Breast epithelium (tissue), 4 donors: ENCODE measurements around the gene ANKMY1. TPM values are rescaled to one million over a fixed set of nuclear protein-coding genes. Genes with fewer than 3 reads are reported as not detected.

ENCODE experiments used
- DNase-seq, 2 donors: peaks; one replicate each; pipeline ENCODE4 v3.0.0-alpha.2; 2019; ENCODE audit warnings: low spot score in 2 of 2
- H3K27ac ChIP-seq, 2 donors: fragments of 200-600 bp; sonication (generic) in 1 of 2; one replicate each; pipeline ENCODE4 v1.5.1; 2016 to 2019; ENCODE audit warnings: mild to moderate bottlenecking in 1 of 2
- H3K27me3 ChIP-seq, 2 donors: fragments of 200-600 bp; sonication (generic) in 1 of 2; one replicate each; pipeline versions ENCODE4 v1.5.1 to v1.6.0; 2017 to 2019; ENCODE audit warnings: control low read depth in 1 of 2, mild to moderate bottlenecking in 1 of 2
- H3K36me3 ChIP-seq: fragments of 200-600 bp; one replicate; pipeline ENCODE4 v1.5.1; 2019
- H3K4me1 ChIP-seq, 2 donors: fragments of 200-600 bp; sonication (generic); one replicate each; pipeline ENCODE4 v1.5.1; 2016 to 2019; ENCODE audit warnings: control low read depth in 1 of 2
- H3K4me3 ChIP-seq, 3 donors: fragments of 200-600 bp; sonication (generic); 1 replicate in 2 of 3; 2 replicates in 1 of 3; pipeline ENCODE4 v1.5.1; 2016 to 2019; ENCODE audit warnings: mild to moderate bottlenecking in 3 of 3, moderate library complexity in 2 of 3
- H3K9me3 ChIP-seq, 2 donors: fragments of 200-600 bp; sonication (generic) in 1 of 2; one replicate each; pipeline ENCODE4 v1.5.1; 2016 to 2019; ENCODE audit warnings: control low read depth in 1 of 2
- POLR2A ChIP-seq: fragments of 450-650 bp; IDR thresholded peaks from one replicate; pipeline ENCODE4 v1.6.1; 2016; ENCODE audit warnings: antibody characterized with exemption, mild to moderate bottlenecking, moderate library complexity
- POLR2AphosphoS5 ChIP-seq, 3 donors: sonication (generic); formaldehyde crosslinking; IDR thresholded peaks; one replicate each; pipeline ENCODE4 v1.6.1; 2017; ENCODE audit warnings: antibody characterized with exemption in 3 of 3
- intact Hi-C: fragments of 100-400 bp; cut with DNase I; formaldehyde crosslinking; loops from one replicate; pipeline ENCODE4 v1.15.1; 2023; ENCODE audit warnings: low total_unique reads
- total RNA-seq, 3 donors: library from RNA; depleted of rRNA; stranded (reverse); fragments of >200 nt; gene quantifications; one replicate each; pipeline ENCODE4 v1.1.0, GENCODE V29; 2016
- TF ChIP-seq, protein P1 (sequence below), 3 donors: fragments of 450-650 bp; IDR thresholded peaks; one replicate each; pipeline ENCODE4 v1.5.1; 2016 to 2017; ENCODE audit warnings: antibody characterized with exemption in 3 of 3, mild to moderate bottlenecking in 3 of 3, moderate library complexity in 3 of 3

The ANKMY1 gene
- total RNA-seq, 3 donors from 2014 or later: 13.0 to 32.8 (median 19.0) TPM

- H3K4me1 ChIP-seq: peaks cover 0 to 12% of the 10 kb centered on the region in 2 donors
- no peak overlapping the region for H3K4me3 ChIP-seq
- no peaks in the 10 kb centered on the region for H3K36me3 ChIP-seq
- H3K9me3 ChIP-seq: no peaks in the 10 kb centered on the region
- DNase-seq: no peak
- intact Hi-C loops: loop anchor here (5.0 kb wide), 1 partner anchor 1976 kb away; no protein-coding TSS in a partner anchor
- TF ChIP-seq POLR2AphosphoS5 (IDR thresholded peaks at IDR 0.05) (no peak), POLR2A (no peak)
- TF ChIP-seq, protein P1, sequence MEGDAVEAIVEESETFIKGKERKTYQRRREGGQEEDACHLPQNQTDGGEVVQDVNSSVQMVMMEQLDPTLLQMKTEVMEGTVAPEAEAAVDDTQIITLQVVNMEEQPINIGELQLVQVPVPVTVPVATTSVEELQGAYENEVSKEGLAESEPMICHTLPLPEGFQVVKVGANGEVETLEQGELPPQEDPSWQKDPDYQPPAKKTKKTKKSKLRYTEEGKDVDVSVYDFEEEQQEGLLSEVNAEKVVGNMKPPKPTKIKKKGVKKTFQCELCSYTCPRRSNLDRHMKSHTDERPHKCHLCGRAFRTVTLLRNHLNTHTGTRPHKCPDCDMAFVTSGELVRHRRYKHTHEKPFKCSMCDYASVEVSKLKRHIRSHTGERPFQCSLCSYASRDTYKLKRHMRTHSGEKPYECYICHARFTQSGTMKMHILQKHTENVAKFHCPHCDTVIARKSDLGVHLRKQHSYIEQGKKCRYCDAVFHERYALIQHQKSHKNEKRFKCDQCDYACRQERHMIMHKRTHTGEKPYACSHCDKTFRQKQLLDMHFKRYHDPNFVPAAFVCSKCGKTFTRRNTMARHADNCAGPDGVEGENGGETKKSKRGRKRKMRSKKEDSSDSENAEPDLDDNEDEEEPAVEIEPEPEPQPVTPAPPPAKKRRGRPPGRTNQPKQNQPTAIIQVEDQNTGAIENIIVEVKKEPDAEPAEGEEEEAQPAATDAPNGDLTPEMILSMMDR (IDR thresholded peaks at IDR 0.05): no peak
- H3K27ac ChIP-seq: no peak overlapping the region
- H3K27me3 ChIP-seq: no peaks in the 10 kb centered on the region
Observed at GRCh38 chr2:240573516-240574385, 16.0 kb upstream of the ANKMY1 start.

- Histone ChIP-seq H3K4me1 (peaks cover 0 to 12% of the 10 kb centered on the region in 2 donors), H3K36me3 (no peaks in the 10 kb centered on the region), H3K27me3 (no peaks in the 10 kb centered on the region), H3K27ac (no peak overlapping the region), H3K9me3 (no peaks in the 10 kb centered on the region), H3K4me3 (no peak overlapping the region)
- intact Hi-C loops: loop anchor here (5.0 kb wide), 1 partner anchor 1976 kb away; no protein-coding TSS in a partner anchor
- no peak for DNase-seq
- TF ChIP-seq POLR2A (no peak), POLR2AphosphoS5 (IDR thresholded peaks at IDR 0.05) (no peak)
Observed at GRCh38 chr2:240573071-240573515, 15.3 kb upstream of the ANKMY1 start.

GRCh38 chr2:240572141-240573031 is 14.6 kb upstream of the ANKMY1 start:
- Histone ChIP-seq H3K9me3 (no peaks in the 10 kb centered on the region), H3K27me3 (no peaks in the 10 kb centered on the region), H3K4me1 (peaks cover under 1 to 15% of the 10 kb centered on the region in 2 donors), H3K4me3 (no peak overlapping the region), H3K36me3 (no peaks in the 10 kb centered on the region), H3K27ac (no peak overlapping the region)
- intact Hi-C loops: loop anchor here (5.0 kb wide), 1 partner anchor 1975 kb away; no protein-coding TSS in a partner anchor
- no peak for DNase-seq
- no peak for TF ChIP-seq POLR2A
- no peak for TF ChIP-seq POLR2AphosphoS5 (IDR thresholded peaks at IDR 0.05)
- TF ChIP-seq, protein P1 (IDR thresholded peaks at IDR 0.05): no peak

DNA sequence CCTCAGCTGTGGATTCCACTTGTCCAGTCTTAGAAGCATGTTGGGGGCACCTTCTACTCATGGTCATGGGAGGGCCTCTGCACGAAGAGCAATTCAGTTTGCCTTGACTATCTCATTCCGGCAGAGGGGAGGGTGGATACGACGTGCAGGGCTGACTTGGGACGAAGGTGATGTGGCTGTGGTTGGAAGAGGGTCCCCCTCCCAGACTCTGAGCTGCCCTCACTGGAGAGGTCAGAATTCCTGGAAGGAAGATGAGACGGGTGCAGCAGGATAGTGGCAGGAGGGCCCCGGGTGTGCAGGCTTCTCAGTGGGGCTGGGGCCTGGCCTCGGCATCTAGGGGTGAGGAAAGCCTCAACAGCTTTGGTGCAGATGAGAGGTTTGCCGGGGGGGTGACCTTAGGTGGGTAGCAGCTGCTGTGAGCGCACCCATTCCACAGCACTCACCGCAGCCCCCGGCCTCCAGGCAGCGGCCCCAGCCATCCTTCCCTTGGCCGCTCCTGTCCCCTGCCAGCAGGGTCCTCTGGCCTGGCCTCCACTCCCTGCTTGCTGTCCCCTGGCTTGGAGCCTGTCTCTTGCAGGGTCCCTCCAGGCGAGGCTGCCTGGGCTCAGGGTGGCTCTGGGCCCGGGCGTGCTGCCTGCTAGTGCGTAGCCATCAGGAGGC is 13.7 kb upstream of the ANKMY1 start:
- Histone ChIP-seq H3K36me3 (no peaks in the 10 kb centered on the region), H3K27ac (no peak overlapping the region), H3K27me3 (no peaks in the 10 kb centered on the region), H3K9me3 (no peaks in the 10 kb centered on the region), H3K4me1 (peaks cover 7 to 23% of the 10 kb centered on the region in 2 donors), H3K4me3 (no peak overlapping the region)
- no peak for TF ChIP-seq POLR2A
- TF ChIP-seq, protein P1 (IDR thresholded peaks at IDR 0.05): no peak
- no peak for TF ChIP-seq POLR2AphosphoS5 (IDR thresholded peaks at IDR 0.05)
- intact Hi-C loops: loop anchor here (5.0 kb wide), 1 partner anchor 1974 kb away; no protein-coding TSS in a partner anchor
- DNase-seq: no peak
